NCI-H1105 treated with DMSO at 0.1 percent for 48 hours (cell line): Measurements from ENCODE around the gene AKAP1.

Experiments used
- DNase-seq: peaks from one replicate; lab custom pipeline; 2025; lab: John Stamatoyannopoulos, UW

Gene AKAP1

GRCh38 chr17:57165754-57166153 lies 80.7 kb downstream of the AKAP1 start:
- no peak for DNase-seq

GRCh38 chr17:57166803-57167202 lies 81.8 kb downstream of the AKAP1 start:
- DNase-seq: no peak

GRCh38 chr17:57168695-57169094 lies 83.6 kb downstream of the AKAP1 start:
- DNase-seq: no peak

GRCh38 chr17:57170866-57171265 lies 85.8 kb downstream of the AKAP1 start:
- no peak for DNase-seq
